Stimulated activated CD4-positive, alpha-beta T cell treated with anti-CD3 and anti-CD28 coated beads, TNF-alpha, amount 100 ng/mL, for 4 hours (primary cell): ENCODE results near the gene NTN1.

Source experiments
- DNase-seq, 3 experiments: peaks; one replicate each; pipeline ENCODE4 v3.0.0-alpha.2; 2020; ENCODE audit warnings: low read depth in 3 of 3

NTN1 gene

GRCh38 chr17:9217151-9218056 is 196.1 kb downstream of the NTN1 start:
- DNase-seq = no peak

GRCh38 chr17:9218064-9218635 is 196.8 kb downstream of the NTN1 start:
- DNase-seq = no peak

GRCh38 chr17:9218911-9219310 is 197.6 kb downstream of the NTN1 start:
- no peak for DNase-seq

- DNase-seq = no peak
Measured at GRCh38 chr17:9219631-9220397, 198.5 kb downstream of the NTN1 start.

GRCh38 chr17:9220398-9221146 is 199.3 kb downstream of the NTN1 start:
- DNase-seq = no peak

GRCh38 chr17:9221147-9221921 is 200.0 kb downstream of the NTN1 start:
- DNase-seq = no peak

- DNase-seq = no peak
Measured at GRCh38 chr17:9221922-9222180, 200.5 kb downstream of the NTN1 start.

GRCh38 chr17:9223531-9223930 is 202.2 kb downstream of the NTN1 start:
- DNase-seq = no peak

GRCh38 chr17:9224485-9224884 is 203.2 kb downstream of the NTN1 start:
- DNase-seq = no peak

- DNase-seq = no peak
Measured at GRCh38 chr17:9225305-9226101, 204.2 kb downstream of the NTN1 start.

GRCh38 chr17:9226130-9226793 is 205.0 kb downstream of the NTN1 start:
- DNase-seq = no peak

- no peak for DNase-seq
Measured at GRCh38 chr17:9226794-9227135, 205.5 kb downstream of the NTN1 start.

GRCh38 chr17:9227819-9228407 is 206.6 kb downstream of the NTN1 start:
- no peak for DNase-seq

- no peak for DNase-seq
Measured at GRCh38 chr17:9228408-9229159, 207.3 kb downstream of the NTN1 start.

GRCh38 chr17:9229160-9229825 is 208.0 kb downstream of the NTN1 start:
- no peak for DNase-seq

- no peak for DNase-seq
Measured at GRCh38 chr17:9229826-9230201, 208.5 kb downstream of the NTN1 start.

GRCh38 chr17:9230346-9230745 is 209.0 kb downstream of the NTN1 start:
- no peak for DNase-seq

GRCh38 chr17:9230861-9231260 is 209.6 kb downstream of the NTN1 start:
- DNase-seq = no peak
